Mucosa of rectum (tissue), 2 donors: ENCODE data around the gene SMARCD3.

Experiments used
- H3K27ac ChIP-seq, 2 donors: one replicate each; pipeline ENCODE4 v1.7.0; 2013; ENCODE audit warnings: inconsistent platforms in 2 of 2, low read depth in 2 of 2, low read length in 2 of 2
- H3K27me3 ChIP-seq, 2 donors: one replicate each; pipeline ENCODE4 v1.7.0; 2013; ENCODE audit warnings: low read length in 2 of 2; ENCODE audit not compliant: control insufficient read depth in 2 of 2, insufficient read depth in 2 of 2
- H3K36me3 ChIP-seq, 2 donors: one replicate each; pipeline ENCODE4 v1.7.0; 2013; ENCODE audit warnings: low read length in 2 of 2; ENCODE audit not compliant: control insufficient read depth in 2 of 2, insufficient read depth in 2 of 2
- H3K4me1 ChIP-seq, 2 donors: one replicate each; pipeline ENCODE4 v1.7.0; 2013; ENCODE audit warnings: low read length in 2 of 2, mild to moderate bottlenecking in 1 of 2; ENCODE audit not compliant: control insufficient read depth in 2 of 2, insufficient read depth in 2 of 2
- H3K4me3 ChIP-seq, 2 donors: one replicate each; pipeline ENCODE4 v1.7.0; 2013; ENCODE audit warnings: low read length in 2 of 2
- H3K9ac ChIP-seq, 2 donors: one replicate each; pipeline ENCODE4 v1.7.0; 2013; ENCODE audit warnings: low read length in 2 of 2, low read depth in 1 of 2, mild to moderate bottlenecking in 1 of 2
- H3K9me3 ChIP-seq, 2 donors: one replicate each; pipeline ENCODE4 v1.7.0; 2013; ENCODE audit warnings: low read length in 2 of 2; ENCODE audit not compliant: control insufficient read depth in 2 of 2
- donor health status: healthy.
- donor health status: Normal muscosa, but diverticular disease.

The SMARCD3 gene

GRCh38 chr7:151202836-151203235, 45.7 kb downstream of the SMARCD3 start:
- Histone ChIP-seq H3K9me3 (no peaks in the 10 kb centered on the region), H3K9ac (no peak overlapping the region), H3K4me1 (no peaks in the 10 kb centered on the region), H3K27ac (no peak overlapping the region), H3K4me3 (no peak overlapping the region), H3K27me3 (peaks cover under 1 to 4% of the 10 kb centered on the region in 2 donors), H3K36me3 (no peaks in the 10 kb centered on the region)

DNA sequence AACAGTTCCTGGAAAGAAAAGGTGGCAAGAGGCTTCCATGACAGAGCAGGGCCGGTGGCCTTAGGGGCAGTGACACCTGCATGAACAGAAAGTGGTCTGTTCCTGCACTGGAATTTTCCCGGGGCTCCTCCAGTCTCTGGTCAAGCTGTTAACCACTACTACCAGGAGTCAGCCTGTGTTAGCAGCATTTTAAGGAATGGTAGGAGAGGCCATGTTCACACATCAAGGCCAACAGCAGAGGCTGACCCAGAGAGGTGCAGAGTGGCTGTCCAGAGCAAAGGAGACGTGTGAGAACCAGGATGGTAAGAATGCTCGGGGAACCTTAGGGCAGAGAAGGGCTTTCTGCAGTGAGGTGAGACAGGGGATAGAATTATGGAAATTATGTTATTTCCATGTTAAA, 46.7 kb downstream of the SMARCD3 start:
- H3K27me3 ChIP-seq, result peaks cover 1 to 3% of the 10 kb centered on the region in 2 donors

DNA sequence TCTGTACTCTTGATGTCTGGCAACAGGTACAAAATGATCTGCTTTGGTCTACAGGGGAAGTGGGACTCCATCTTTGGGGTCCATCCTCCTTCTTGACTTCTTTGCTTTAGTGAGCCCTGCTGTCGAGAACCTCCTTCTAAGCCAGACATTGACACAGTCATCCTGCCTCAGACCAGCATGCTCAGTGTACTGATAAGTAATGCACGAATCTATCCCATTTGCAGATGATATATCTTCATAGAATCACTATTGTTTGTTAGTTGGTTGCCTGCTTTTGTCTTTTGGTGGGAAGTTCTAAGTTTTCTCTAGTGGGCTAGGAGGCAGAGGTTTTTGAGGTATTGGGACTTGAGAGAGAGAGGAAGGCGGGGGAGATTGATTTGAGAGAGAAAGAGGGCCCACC, 47.1 kb downstream of the SMARCD3 start:
- H3K4me1 ChIP-seq, result no peaks in the 10 kb centered on the region
- H3K9ac ChIP-seq, result no peak overlapping the region
- no peaks in the 10 kb centered on the region for H3K36me3 ChIP-seq
- H3K4me3 ChIP-seq, result no peak overlapping the region
- H3K9me3 ChIP-seq, result no peaks in the 10 kb centered on the region
- H3K27me3 ChIP-seq, result peaks cover 0 to 5% of the 10 kb centered on the region in 2 donors
- no peak overlapping the region for H3K27ac ChIP-seq

More for the DNA sequence above, 46.7 kb downstream of the SMARCD3 start:
- Histone ChIP-seq H3K9me3 (no peaks in the 10 kb centered on the region), H3K4me3 (no peak overlapping the region), H3K36me3 (no peaks in the 10 kb centered on the region), H3K9ac (no peak overlapping the region), H3K4me1 (no peaks in the 10 kb centered on the region), H3K27ac (no peak overlapping the region)

GRCh38 chr7:151198945-151199848, 49.3 kb downstream of the SMARCD3 start:
- Histone ChIP-seq H3K4me3 (no peak overlapping the region), H3K9me3 (no peaks in the 10 kb centered on the region), H3K4me1 (no peaks in the 10 kb centered on the region), H3K36me3 (no peaks in the 10 kb centered on the region), H3K9ac (no peak overlapping the region), H3K27ac (no peak overlapping the region), H3K27me3 (peaks cover 3 to 21% of the 10 kb centered on the region in 2 donors)

DNA sequence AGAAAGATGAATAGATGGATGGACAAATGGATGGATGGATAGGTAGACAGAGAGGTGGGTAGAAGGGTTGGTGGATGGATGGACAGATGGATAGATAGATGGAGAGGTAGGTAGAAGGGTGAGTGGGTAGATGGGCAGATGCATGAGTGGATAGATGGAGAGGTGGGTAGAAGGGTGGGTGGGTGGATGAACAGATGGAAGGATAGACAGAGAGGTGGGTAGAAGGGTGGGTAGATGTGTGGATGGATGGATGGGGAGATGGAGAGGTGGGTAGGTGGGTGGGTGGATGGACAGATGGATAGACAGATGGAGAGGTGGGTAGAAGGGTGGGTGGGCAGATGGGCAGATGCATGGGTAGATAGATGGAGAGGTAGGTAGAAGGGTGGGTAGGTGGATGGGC, 50.6 kb downstream of the SMARCD3 start:
- Histone ChIP-seq H3K36me3 (no peaks in the 10 kb centered on the region), H3K4me3 (no peak overlapping the region), H3K4me1 (no peaks in the 10 kb centered on the region), H3K9ac (no peak overlapping the region), H3K9me3 (no peaks in the 10 kb centered on the region), H3K27ac (no peak overlapping the region), H3K27me3 (peaks cover 3 to 21% of the 10 kb centered on the region in 2 donors)

GRCh38 chr7:151195616-151196450, 52.7 kb downstream of the SMARCD3 start:
- no peak overlapping the region for H3K27ac ChIP-seq
- H3K27me3 ChIP-seq, result peaks cover 3 to 21% of the 10 kb centered on the region in 2 donors
- H3K36me3 ChIP-seq, result no peaks in the 10 kb centered on the region
- H3K9ac ChIP-seq, result no peak overlapping the region
- H3K4me3 ChIP-seq, result no peak overlapping the region
- H3K4me1 ChIP-seq, result no peaks in the 10 kb centered on the region
- no peaks in the 10 kb centered on the region for H3K9me3 ChIP-seq

GRCh38 chr7:151194188-151194587, 54.3 kb downstream of the SMARCD3 start:
- H3K4me3 ChIP-seq, result no peak overlapping the region
- no peak overlapping the region for H3K9ac ChIP-seq
- H3K27ac ChIP-seq, result no peak overlapping the region
- no peaks in the 10 kb centered on the region for H3K9me3 ChIP-seq
- no peaks in the 10 kb centered on the region for H3K36me3 ChIP-seq
- H3K4me1 ChIP-seq, result no peaks in the 10 kb centered on the region
- peaks cover 6 to 21% of the 10 kb centered on the region in 2 donors for H3K27me3 ChIP-seq

- H3K27ac ChIP-seq, result no peak overlapping the region
- H3K4me1 ChIP-seq, result no peaks in the 10 kb centered on the region
- no peak overlapping the region for H3K9ac ChIP-seq
- no peak overlapping the region for H3K4me3 ChIP-seq
- peaks cover 6 to 21% of the 10 kb centered on the region in 2 donors for H3K27me3 ChIP-seq
- no peaks in the 10 kb centered on the region for H3K9me3 ChIP-seq
- H3K36me3 ChIP-seq, result no peaks in the 10 kb centered on the region
Measured at GRCh38 chr7:151193203-151193978, 55.1 kb downstream of the SMARCD3 start.

DNA sequence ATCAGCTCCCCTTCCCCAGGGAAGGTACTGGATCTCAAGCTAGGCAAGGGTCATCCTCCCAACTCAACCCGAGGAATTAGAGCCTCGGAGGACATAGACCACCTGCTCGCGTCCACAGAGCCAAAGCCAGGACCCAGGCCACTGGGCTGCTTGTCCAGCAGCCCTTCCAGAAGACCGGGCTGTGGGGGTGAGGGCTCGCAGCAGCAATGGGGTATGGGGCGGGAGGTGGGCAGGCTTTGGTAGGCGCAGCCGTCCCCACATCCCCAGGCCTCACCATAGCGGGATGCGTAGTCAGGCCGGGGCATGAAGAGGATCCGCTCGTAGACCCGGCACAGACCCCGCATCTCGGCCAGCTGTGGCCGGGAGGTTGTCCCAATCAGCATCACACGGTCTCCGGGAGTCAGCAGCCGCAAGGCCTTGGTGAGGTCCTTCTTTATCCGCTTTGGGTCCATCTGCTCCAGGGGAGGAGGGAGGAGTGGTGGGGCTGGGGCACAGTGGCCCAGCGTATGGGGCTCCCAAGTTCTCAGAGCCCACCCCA, 56.4 kb downstream of the SMARCD3 start:
- Histone ChIP-seq H3K4me1 (no peaks in the 10 kb centered on the region), H3K9me3 (no peaks in the 10 kb centered on the region), H3K27me3 (peaks cover 6 to 18% of the 10 kb centered on the region in 2 donors), H3K36me3 (no peaks in the 10 kb centered on the region), H3K9ac (no peak overlapping the region), H3K4me3 (no peak overlapping the region), H3K27ac (no peak overlapping the region)
